ENCODE data around the gene NFATC2. TPM values are rescaled to one million over a fixed set of nuclear protein-coding genes. Genes with fewer than 3 reads are reported as not detected.

The NFATC2 gene
- total RNA-seq, 1 experiment from 2014 or later, result 32.3 TPM

DNA sequence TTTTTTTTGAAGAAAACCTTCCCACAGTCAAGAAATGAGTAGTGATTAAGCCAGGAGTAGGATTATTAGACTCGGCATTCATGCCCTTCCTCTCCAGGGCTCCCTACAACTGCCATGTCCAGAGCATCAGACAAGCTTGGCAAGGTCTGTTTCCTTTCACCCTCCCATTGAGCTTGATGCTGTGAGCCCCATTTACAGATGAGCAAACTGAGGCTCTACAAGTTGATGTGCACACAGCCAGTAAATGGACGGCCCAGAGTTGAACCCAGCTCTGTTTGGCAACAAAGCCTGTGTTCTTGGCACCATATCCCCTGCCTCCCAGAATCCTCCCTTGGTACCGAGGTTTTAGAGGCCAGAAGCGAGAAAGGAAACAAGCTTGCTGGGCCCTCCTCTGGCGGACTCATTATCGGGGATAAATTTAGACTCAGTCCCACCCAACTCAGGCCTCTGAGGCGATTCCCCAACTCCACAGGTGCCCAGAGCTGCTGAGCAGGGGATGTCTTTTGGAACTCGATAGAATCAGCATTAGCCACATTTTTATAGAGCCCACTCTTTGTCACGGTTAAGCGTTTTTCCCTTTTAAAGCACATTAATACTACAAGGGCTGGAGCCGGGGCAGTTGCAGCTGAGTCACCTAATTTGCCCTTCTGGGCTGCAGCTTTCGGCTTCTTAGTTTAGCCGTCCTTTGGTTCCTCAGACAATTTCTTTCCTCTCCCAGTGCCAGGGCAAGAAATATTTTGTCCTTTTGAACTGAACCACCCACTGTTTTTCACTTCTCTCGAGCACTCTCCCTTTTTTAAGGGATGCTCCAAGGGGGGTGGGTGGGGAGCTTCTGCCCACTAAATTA lies 23.0 kb upstream of the NFATC2 start:
- H3K79me2 ChIP-seq (ENCODE audit: low read length), result no peaks in the 10 kb centered on the region
- H3K4me3 ChIP-seq (ENCODE audit: low read length), result no peak overlapping the region
- H3K9me3 ChIP-seq (ENCODE audit: low read length), result no peaks in the 10 kb centered on the region
- no peak overlapping the region for H3K9ac ChIP-seq (ENCODE audit: low read length)
- H3K27ac ChIP-seq (ENCODE audit: low read length), result no peak overlapping the region
- no peaks in the 10 kb centered on the region for H4K20me1 ChIP-seq (ENCODE audit: insufficient read depth, low read depth, low read length)
- peaks cover 10% of the 10 kb centered on the region for H3K4me1 ChIP-seq (ENCODE audit: low read length)
- no peaks in the 10 kb centered on the region for H3K9me2 ChIP-seq (replicated peaks; ENCODE audit: insufficient read depth, low read length)
- H3K4me2 ChIP-seq (ENCODE audit: low read depth, low read length, poor library complexity, severe bottlenecking), result peak overlapping the region; percentile 32
- peak; percentile 52 for DNase-seq
- no peaks in the 10 kb centered on the region for H3K27me3 ChIP-seq (ENCODE audit: low read length)
- H3K36me3 ChIP-seq (ENCODE audit: insufficient read depth, low read length), result no peaks in the 10 kb centered on the region
- no peak overlapping the region for H2AFZ ChIP-seq (ENCODE audit: low read length)

DNA sequence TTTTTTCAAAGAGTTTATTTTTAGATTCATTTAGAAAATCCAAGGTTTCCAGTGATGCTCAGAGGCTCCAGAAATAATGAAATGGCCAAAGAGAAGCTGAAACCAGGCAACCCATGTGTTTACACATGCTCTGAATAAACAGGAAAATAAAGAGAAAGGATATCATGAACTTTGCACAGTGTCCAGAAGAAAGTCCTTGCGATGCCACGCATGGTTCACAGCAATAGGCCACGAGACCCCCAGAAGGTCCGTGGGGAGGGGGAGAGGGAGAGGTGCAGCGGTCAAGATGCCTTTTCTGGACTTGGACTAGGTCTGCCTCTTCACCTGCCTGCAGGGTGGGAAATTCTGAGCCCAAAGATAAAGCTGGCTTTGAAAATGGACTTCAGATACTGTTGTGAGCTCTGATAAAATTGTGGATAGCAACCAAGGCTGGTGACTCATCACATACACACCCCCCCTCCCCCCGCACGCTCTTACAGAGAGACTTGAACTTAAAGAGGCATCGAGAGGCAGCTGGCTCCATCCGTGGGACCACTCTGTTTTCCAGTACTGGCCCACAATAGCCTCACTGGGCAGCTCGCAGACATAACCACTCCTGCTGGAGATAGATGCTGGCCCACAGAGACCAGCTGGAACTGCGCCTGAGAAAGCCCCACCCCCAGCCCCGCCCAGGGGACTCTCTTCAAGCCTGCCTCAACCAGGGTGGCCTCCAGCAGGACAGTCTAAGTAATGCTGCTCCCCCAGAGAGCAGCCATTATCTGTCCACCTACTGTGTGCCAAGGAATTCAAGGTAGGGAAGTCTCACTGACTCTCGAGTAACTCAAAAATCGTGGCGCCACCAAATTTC lies 21.2 kb upstream of the NFATC2 start:
- no peak overlapping the region for H3K4me3 ChIP-seq (ENCODE audit: low read length)
- H3K36me3 ChIP-seq (ENCODE audit: insufficient read depth, low read length), result no peaks in the 10 kb centered on the region
- H3K4me1 ChIP-seq (ENCODE audit: low read length), result peaks cover 10% of the 10 kb centered on the region
- no peaks in the 10 kb centered on the region for H4K20me1 ChIP-seq (ENCODE audit: insufficient read depth, low read depth, low read length)
- H3K9me2 ChIP-seq (replicated peaks; ENCODE audit: insufficient read depth, low read length), result no peaks in the 10 kb centered on the region
- no peak overlapping the region for H3K27ac ChIP-seq (ENCODE audit: low read length)
- H3K9ac ChIP-seq (ENCODE audit: low read length), result no peak overlapping the region
- H3K4me2 ChIP-seq (ENCODE audit: low read depth, low read length, poor library complexity, severe bottlenecking), result no peak overlapping the region
- H2AFZ ChIP-seq (ENCODE audit: low read length), result no peak overlapping the region
- peaks cover 1% of the 10 kb centered on the region; the same call in 1 of the 2 replicates for H3K27me3 ChIP-seq (ENCODE audit: low read length)
- no peak for DNase-seq
- no peaks in the 10 kb centered on the region for H3K9me3 ChIP-seq (ENCODE audit: low read length)
- H3K79me2 ChIP-seq (ENCODE audit: low read length), result no peaks in the 10 kb centered on the region

DNA sequence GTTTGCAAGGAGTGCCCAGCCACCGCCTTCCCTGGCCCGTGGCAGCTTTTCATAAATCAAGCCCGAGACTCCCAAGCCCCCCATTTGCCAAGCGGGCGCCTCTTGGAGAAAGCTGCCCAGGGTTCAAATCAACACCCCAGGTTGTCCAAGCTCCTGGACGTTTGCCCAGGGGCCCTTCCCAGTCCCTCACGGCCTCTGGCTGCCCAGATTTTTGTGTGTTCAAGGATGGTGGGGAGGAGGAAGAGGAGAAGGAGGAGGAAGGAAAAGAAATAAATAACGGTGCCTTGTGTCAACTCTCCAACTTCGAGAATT lies 20.6 kb upstream of the NFATC2 start:
- Histone ChIP-seq H4K20me1 (ENCODE audit: insufficient read depth, low read depth, low read length) (no peaks in the 10 kb centered on the region), H3K27ac (ENCODE audit: low read length) (no peak overlapping the region), H3K9me3 (ENCODE audit: low read length) (no peaks in the 10 kb centered on the region), H3K4me1 (ENCODE audit: low read length) (peaks cover 10% of the 10 kb centered on the region), H3K9ac (ENCODE audit: low read length) (no peak overlapping the region), H3K4me2 (ENCODE audit: low read depth, low read length, poor library complexity, severe bottlenecking) (no peak overlapping the region), H3K4me3 (ENCODE audit: low read length) (no peak overlapping the region), H3K79me2 (ENCODE audit: low read length) (no peaks in the 10 kb centered on the region), H3K36me3 (ENCODE audit: insufficient read depth, low read length) (no peaks in the 10 kb centered on the region), H3K27me3 (ENCODE audit: low read length) (peaks cover 2% of the 10 kb centered on the region; the same call in 1 of the 2 replicates), H3K9me2 (replicated peaks; ENCODE audit: insufficient read depth, low read length) (no peaks in the 10 kb centered on the region), H2AFZ (ENCODE audit: low read length) (no peak overlapping the region)
- DNase-seq, result no peak

DNA sequence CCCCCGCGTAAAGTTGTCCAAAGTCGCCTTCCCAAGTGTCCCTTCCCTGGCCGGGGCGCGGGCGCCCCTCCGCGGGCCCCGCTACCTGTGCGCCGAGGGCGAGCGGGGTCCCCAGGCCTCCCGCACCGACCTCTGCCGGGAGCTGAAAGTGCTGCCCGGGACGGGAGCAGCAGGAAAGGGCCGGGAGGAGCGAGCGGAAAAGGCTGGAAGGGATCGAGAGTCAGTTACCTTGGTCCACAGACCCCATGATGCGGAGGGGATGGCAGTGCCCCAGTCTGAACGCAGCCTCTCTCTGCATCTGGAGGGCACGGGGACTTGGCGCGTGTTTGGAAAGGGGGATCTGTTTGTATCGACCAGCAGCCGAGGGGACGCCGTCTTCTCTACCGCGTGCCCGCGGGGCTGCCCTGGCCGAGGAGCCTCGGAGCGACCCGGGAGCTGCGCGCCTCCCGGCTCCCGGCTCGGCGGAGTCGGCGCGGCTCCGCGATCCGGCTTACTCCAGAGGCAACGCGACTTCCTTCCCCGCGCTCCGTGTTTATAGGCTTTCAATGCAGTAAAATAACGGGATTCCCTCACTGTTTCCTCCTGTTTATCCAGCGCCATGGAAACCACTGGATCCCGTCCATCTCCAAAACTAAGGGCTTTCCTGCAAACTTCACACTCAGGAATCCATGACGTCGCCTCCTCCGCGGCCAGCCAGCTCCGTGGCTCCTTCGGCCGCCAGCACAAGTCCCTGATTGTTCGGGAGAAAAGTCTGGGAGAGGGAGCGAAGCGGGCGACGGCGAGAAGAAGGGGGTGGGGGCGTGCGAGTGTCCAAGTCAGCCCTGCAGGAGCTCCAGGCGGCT lies 20.0 kb upstream of the NFATC2 start:
- peaks cover 2% of the 10 kb centered on the region; the same call in 1 of the 2 replicates for H3K27me3 ChIP-seq (ENCODE audit: low read length)
- H3K4me3 ChIP-seq (ENCODE audit: low read length), result no peak overlapping the region
- no peak overlapping the region for H3K9ac ChIP-seq (ENCODE audit: low read length)
- no peaks in the 10 kb centered on the region for H4K20me1 ChIP-seq (ENCODE audit: insufficient read depth, low read depth, low read length)
- no peaks in the 10 kb centered on the region for H3K36me3 ChIP-seq (ENCODE audit: insufficient read depth, low read length)
- H3K9me3 ChIP-seq (ENCODE audit: low read length), result no peaks in the 10 kb centered on the region
- no peak overlapping the region for H3K27ac ChIP-seq (ENCODE audit: low read length)
- H3K4me2 ChIP-seq (ENCODE audit: low read depth, low read length, poor library complexity, severe bottlenecking), result no peak overlapping the region
- no peaks in the 10 kb centered on the region for H3K79me2 ChIP-seq (ENCODE audit: low read length)
- H3K9me2 ChIP-seq (replicated peaks; ENCODE audit: insufficient read depth, low read length), result no peaks in the 10 kb centered on the region
- H2AFZ ChIP-seq (ENCODE audit: low read length), result no peak overlapping the region
- peaks cover 10% of the 10 kb centered on the region for H3K4me1 ChIP-seq (ENCODE audit: low read length)
- no peak for DNase-seq

DNA sequence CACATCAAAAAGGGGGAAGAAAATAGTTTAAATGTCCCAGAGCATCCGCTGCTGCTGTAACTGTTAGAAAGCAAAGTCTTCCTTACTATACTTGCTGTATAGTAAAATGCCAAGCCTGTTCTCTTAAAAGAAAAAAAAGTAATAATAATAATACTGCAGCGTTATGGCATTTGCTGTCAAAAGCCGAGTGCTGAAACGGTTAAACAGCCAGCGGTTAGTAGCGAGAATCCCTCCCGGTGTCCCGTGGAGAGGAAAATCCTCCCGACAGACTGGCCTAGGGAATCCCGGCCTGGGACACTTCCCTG lies 19.5 kb upstream of the NFATC2 start:
- H3K79me2 ChIP-seq (ENCODE audit: low read length), result no peaks in the 10 kb centered on the region
- no peak overlapping the region for H3K9ac ChIP-seq (ENCODE audit: low read length)
- H3K36me3 ChIP-seq (ENCODE audit: insufficient read depth, low read length), result no peaks in the 10 kb centered on the region
- no peak overlapping the region for H3K27ac ChIP-seq (ENCODE audit: low read length)
- H3K27me3 ChIP-seq (ENCODE audit: low read length), result peaks cover 2% of the 10 kb centered on the region; the same call in 1 of the 2 replicates
- H3K9me2 ChIP-seq (replicated peaks; ENCODE audit: insufficient read depth, low read length), result no peaks in the 10 kb centered on the region
- no peak overlapping the region for H3K4me2 ChIP-seq (ENCODE audit: low read depth, low read length, poor library complexity, severe bottlenecking)
- no peak overlapping the region for H2AFZ ChIP-seq (ENCODE audit: low read length)
- no peaks in the 10 kb centered on the region for H3K9me3 ChIP-seq (ENCODE audit: low read length)
- H4K20me1 ChIP-seq (ENCODE audit: insufficient read depth, low read depth, low read length), result no peaks in the 10 kb centered on the region
- H3K4me1 ChIP-seq (ENCODE audit: low read length), result peaks cover 10% of the 10 kb centered on the region
- no peak for DNase-seq
- H3K4me3 ChIP-seq (ENCODE audit: low read length), result no peak overlapping the region

DNA sequence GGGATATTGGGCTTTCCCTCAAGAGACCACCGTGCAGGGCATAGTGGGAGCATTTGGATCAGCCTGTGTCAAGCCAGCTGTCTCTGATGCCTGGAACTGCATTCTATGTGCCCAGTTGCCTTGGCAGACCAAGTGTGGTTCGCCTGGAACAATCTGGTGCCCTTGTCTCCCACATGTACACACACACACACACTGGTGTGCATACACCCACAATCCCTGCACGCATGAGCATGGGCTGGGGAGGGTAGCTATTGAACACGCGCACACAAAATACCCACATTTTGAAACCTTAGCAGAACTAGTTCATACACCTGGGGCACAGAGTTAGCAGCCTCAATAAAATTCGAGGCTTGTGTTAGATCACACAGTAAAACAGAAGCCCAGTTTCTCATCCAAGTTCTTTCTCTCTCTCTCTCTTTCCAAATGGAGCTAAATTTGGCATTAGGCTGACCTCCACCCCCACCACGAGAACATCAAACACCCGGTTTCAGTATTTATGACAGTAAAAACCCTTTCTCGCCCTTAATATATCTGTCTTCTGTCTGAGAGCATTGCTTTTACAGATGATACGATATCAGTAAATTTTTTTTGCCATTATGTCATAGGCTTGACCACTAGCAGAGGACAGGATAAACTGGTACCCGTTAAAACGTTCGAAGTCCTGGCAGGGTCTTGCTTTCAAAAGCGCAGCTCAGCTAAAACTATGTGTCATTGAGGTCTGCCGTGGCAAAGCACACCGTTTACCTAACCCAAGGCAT lies 18.2 kb upstream of the NFATC2 start:
- H3K27ac ChIP-seq (ENCODE audit: low read length), result no peak overlapping the region
- no peak overlapping the region for H3K4me2 ChIP-seq (ENCODE audit: low read depth, low read length, poor library complexity, severe bottlenecking)
- H3K79me2 ChIP-seq (ENCODE audit: low read length), result no peaks in the 10 kb centered on the region
- H2AFZ ChIP-seq (ENCODE audit: low read length), result no peak overlapping the region
- H3K27me3 ChIP-seq (ENCODE audit: low read length), result peaks cover 2% of the 10 kb centered on the region; the same call in 1 of the 2 replicates
- no peaks in the 10 kb centered on the region for H3K9me3 ChIP-seq (ENCODE audit: low read length)
- H3K9ac ChIP-seq (ENCODE audit: low read length), result no peak overlapping the region
- H3K9me2 ChIP-seq (replicated peaks; ENCODE audit: insufficient read depth, low read length), result no peaks in the 10 kb centered on the region
- H3K36me3 ChIP-seq (ENCODE audit: insufficient read depth, low read length), result no peaks in the 10 kb centered on the region
- no peak overlapping the region for H3K4me3 ChIP-seq (ENCODE audit: low read length)
- H4K20me1 ChIP-seq (ENCODE audit: insufficient read depth, low read depth, low read length), result no peaks in the 10 kb centered on the region
- H3K4me1 ChIP-seq (ENCODE audit: low read length), result peaks cover 5% of the 10 kb centered on the region
- DNase-seq, result no peak

DNA sequence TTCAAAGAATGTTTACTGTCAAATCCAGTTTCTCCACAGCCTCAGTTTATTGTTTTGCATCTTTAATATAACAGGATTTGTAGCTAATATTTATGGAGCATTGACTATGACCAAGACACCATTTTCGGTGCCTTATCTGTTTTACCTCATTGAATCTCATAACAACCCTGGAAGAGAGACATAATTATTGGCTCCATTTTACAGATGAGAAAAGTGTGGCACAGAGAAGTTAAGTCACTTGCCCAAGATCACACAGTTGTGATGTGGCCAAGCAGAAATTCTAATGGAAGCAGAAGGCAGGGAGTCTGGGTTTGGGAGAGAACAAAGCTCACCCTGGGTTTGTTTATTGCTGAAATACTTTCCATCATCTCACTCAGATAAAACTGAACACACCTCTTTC lies 17.5 kb upstream of the NFATC2 start:
- Histone ChIP-seq H3K79me2 (ENCODE audit: low read length) (no peaks in the 10 kb centered on the region), H3K27me3 (ENCODE audit: low read length) (peaks cover 2% of the 10 kb centered on the region; the same call in 1 of the 2 replicates), H4K20me1 (ENCODE audit: insufficient read depth, low read depth, low read length) (no peaks in the 10 kb centered on the region), H2AFZ (ENCODE audit: low read length) (no peak overlapping the region), H3K9ac (ENCODE audit: low read length) (no peak overlapping the region), H3K27ac (ENCODE audit: low read length) (no peak overlapping the region), H3K4me3 (ENCODE audit: low read length) (no peak overlapping the region), H3K9me2 (replicated peaks; ENCODE audit: insufficient read depth, low read length) (no peaks in the 10 kb centered on the region), H3K9me3 (ENCODE audit: low read length) (no peaks in the 10 kb centered on the region), H3K4me2 (ENCODE audit: low read depth, low read length, poor library complexity, severe bottlenecking) (no peak overlapping the region), H3K36me3 (ENCODE audit: insufficient read depth, low read length) (no peaks in the 10 kb centered on the region), H3K4me1 (ENCODE audit: low read length) (peaks cover under 1% of the 10 kb centered on the region)
- DNase-seq, result no peak
